ENCODE results near the gene RAB41.
A peak's percentile ranks its signal among the peaks of the same experiment; 100 is the strongest.
"Not testable (repeated sequence)": the region's sequence is repeated elsewhere in the genome, so short reads cannot be mapped to it uniquely, and the experiment has no call there.

RAB41 gene

GRCh38 chrX:70281951-70282350 is at the start of gene RAB41:
TSS of gene RAB41 (plus strand) at chrX:70282172. CDS start at chrX:70282218, 46 bp downstream.
- DNase-seq, result no peak

GRCh38 chrX:70234355-70234754 is 47.6 kb upstream of the RAB41 start, which contains the start of gene AWAT1:
TSS of gene AWAT1 (plus strand) at chrX:70234655. CDS start at chrX:70234696, 41 bp downstream.
- DNase-seq, result no peak

GRCh38 chrX:70240751-70241150 is 41.2 kb upstream of the RAB41 start:
- no peak for DNase-seq

GRCh38 chrX:70241501-70241900 is 40.5 kb upstream of the RAB41 start:
- DNase-seq, result no peak

GRCh38 chrX:70243601-70244000 is 38.4 kb upstream of the RAB41 start:
- not testable (repeated sequence) for DNase-seq

GRCh38 chrX:70244881-70245280 is 37.1 kb upstream of the RAB41 start:
- no peak for DNase-seq

GRCh38 chrX:70247252-70247651 is 34.7 kb upstream of the RAB41 start:
- no peak for DNase-seq

- no peak for DNase-seq
These were observed 29.5 kb upstream of the RAB41 start for GRCh38 chrX:70252491-70252890.

- no peak for DNase-seq
These were observed 28.5 kb upstream of the RAB41 start for GRCh38 chrX:70253377-70254062.

- no peak for DNase-seq
These were observed 27.9 kb upstream of the RAB41 start for GRCh38 chrX:70254063-70254400.

- DNase-seq, result no peak
These were observed 27.1 kb upstream of the RAB41 start for GRCh38 chrX:70254909-70255308.

GRCh38 chrX:70255452-70255851 is 26.5 kb upstream of the RAB41 start:
- DNase-seq, result no peak

GRCh38 chrX:70257423-70258288 is 24.3 kb upstream of the RAB41 start:
- DNase-seq, result no peak

- no peak for DNase-seq
These were observed 21.9 kb upstream of the RAB41 start, which contains the start of gene P2RY4 for GRCh38 chrX:70260104-70260503. TSS of gene P2RY4 (minus strand) at chrX:70260204. CDS start at chrX:70259624, 580 bp downstream.

GRCh38 chrX:70262952-70263567 is 18.9 kb upstream of the RAB41 start:
- DNase-seq, result peak; percentile 59

GRCh38 chrX:70264784-70265183 is 17.2 kb upstream of the RAB41 start:
- no peak for DNase-seq

- no peak for DNase-seq
These were observed 13.9 kb upstream of the RAB41 start, which contains the start of gene ARR3 for GRCh38 chrX:70268034-70268433. TSS of gene ARR3 (plus strand) at chrX:70268334. CDS start at chrX:70269386, 1,052 bp downstream.

- DNase-seq, result not testable (repeated sequence)
These were observed 7.9 kb upstream of the RAB41 start for GRCh38 chrX:70274029-70274428.

- DNase-seq, result no peak
These were observed 2.9 kb upstream of the RAB41 start for GRCh38 chrX:70279081-70279480.

GRCh38 chrX:70280573-70280972 is 1.4 kb upstream of the RAB41 start:
- no peak for DNase-seq

- no peak for DNase-seq
These were observed 7.3 kb downstream of the RAB41 start for GRCh38 chrX:70289168-70289792.

GRCh38 chrX:70289793-70290770 is 8.1 kb downstream of the RAB41 start, which contains the start of the genes KIF4A and PDZD11:
TSS of gene KIF4A (plus strand) at chrX:70290104. CDS start at chrX:70290459, 355 bp downstream.
TSS of gene PDZD11 (minus strand) at chrX:70289927. CDS start at chrX:70289341, 586 bp downstream.
- peak; percentile 41 for DNase-seq
